Measurements from ENCODE around the gene SMIM15. TPM values are rescaled to one million over a fixed set of nuclear protein-coding genes. Genes with fewer than 3 reads are reported as not detected.
"Not testable (repeated sequence)": the region's sequence is repeated elsewhere in the genome, so short reads cannot be mapped to it uniquely, and the experiment has no call there.

Gene SMIM15
- total and polyA plus RNA-seq, 7 donors, result 12.2 to 77.0 (median 35.0) TPM

- intact Hi-C loops (cut with DNase I), result no loop called here
- H3K4me1 ChIP-seq, result no peaks in the 10 kb centered on the region
- H3K4me3 ChIP-seq, result no peak overlapping the region
- peaks cover 0 to 5% (median 0%) of the 10 kb centered on the region in 4 donors for H3K9me3 ChIP-seq
- DNase-seq, result no peak
- WGBS, 2 donors, result 92 to 93% methylated on average over 8 of the region's 8 CpGs
- no peak overlapping the region for H3K27ac ChIP-seq
- no peaks in the 10 kb centered on the region for H3K27me3 ChIP-seq
- H3K36me3 ChIP-seq, result no peaks in the 10 kb centered on the region
- TF ChIP-seq POLR2AphosphoS5 (IDR thresholded peaks at IDR 0.05), result no peak
- TF ChIP-seq EP300 (IDR thresholded peaks at IDR 0.05), result no peak
- no peak for TF ChIP-seq POLR2A (IDR thresholded peaks at IDR 0.05)
- no peak for TF ChIP-seq CTCF (IDR thresholded peaks at IDR 0.05)
Observed at GRCh38 chr5:61200582-61201155, 38.4 kb upstream of the SMIM15 start.

GRCh38 chr5:61198606-61199005 lies 36.3 kb upstream of the SMIM15 start:
- H3K27me3 ChIP-seq, result no peaks in the 10 kb centered on the region
- no peak overlapping the region for H3K27ac ChIP-seq
- H3K36me3 ChIP-seq, result no peaks in the 10 kb centered on the region
- no peak for TF ChIP-seq EP300 (IDR thresholded peaks at IDR 0.05)
- no peak for TF ChIP-seq POLR2A (IDR thresholded peaks at IDR 0.05)
- TF ChIP-seq CTCF (IDR thresholded peaks at IDR 0.05), result no peak
- no peak for TF ChIP-seq POLR2AphosphoS5 (IDR thresholded peaks at IDR 0.05)
- H3K9me3 ChIP-seq, result no peaks in the 10 kb centered on the region
- intact Hi-C loops (cut with DNase I), result no loop called here
- 94 to 97% methylated on average over 2 of the region's 2 CpGs for WGBS, 2 donors
- H3K4me1 ChIP-seq, result no peaks in the 10 kb centered on the region
- DNase-seq, result no peak
- H3K4me3 ChIP-seq, result no peak overlapping the region

GRCh38 chr5:61187826-61188225 lies 25.6 kb upstream of the SMIM15 start:
- DNase-seq; H3K27me3 ChIP-seq; H3K36me3 ChIP-seq; H3K27ac ChIP-seq; intact Hi-C loops (cut with DNase I); H3K4me3 ChIP-seq; H3K4me1 ChIP-seq; H3K9me3 ChIP-seq: not testable (repeated sequence)
- 94% methylated on average over 2 of the region's 2 CpGs for WGBS, 2 donors

GRCh38 chr5:61187352-61187751 lies 25.1 kb upstream of the SMIM15 start:
- H3K27ac ChIP-seq; H3K27me3 ChIP-seq; H3K9me3 ChIP-seq; H3K36me3 ChIP-seq; intact Hi-C loops (cut with DNase I); H3K4me3 ChIP-seq; DNase-seq; H3K4me1 ChIP-seq: not testable (repeated sequence)

GRCh38 chr5:61186634-61187033 lies 24.4 kb upstream of the SMIM15 start:
- H3K4me1 ChIP-seq, result no peaks in the 10 kb centered on the region
- H3K9me3 ChIP-seq, result no peaks in the 10 kb centered on the region
- H3K4me3 ChIP-seq, result no peak overlapping the region
- intact Hi-C loops (cut with DNase I), result no loop called here
- no peak for DNase-seq
- WGBS, 2 donors, result 65 to 94% methylated on average over 2 of the region's 2 CpGs
- no peaks in the 10 kb centered on the region for H3K27me3 ChIP-seq
- TF ChIP-seq EP300 (IDR thresholded peaks at IDR 0.05), result no peak
- no peak for TF ChIP-seq POLR2A (IDR thresholded peaks at IDR 0.05)
- no peak for TF ChIP-seq POLR2AphosphoS5 (IDR thresholded peaks at IDR 0.05)
- no peak for TF ChIP-seq CTCF (IDR thresholded peaks at IDR 0.05)
- no peaks in the 10 kb centered on the region for H3K36me3 ChIP-seq
- H3K27ac ChIP-seq, result no peak overlapping the region

GRCh38 chr5:61184708-61185107 lies 22.4 kb upstream of the SMIM15 start:
- TF ChIP-seq EP300 (IDR thresholded peaks at IDR 0.05) (no peak), POLR2AphosphoS5 (IDR thresholded peaks at IDR 0.05) (no peak), POLR2A (IDR thresholded peaks at IDR 0.05) (no peak), CTCF (IDR thresholded peaks at IDR 0.05) (no peak)
- intact Hi-C loops (cut with DNase I), result no loop called here
- Histone ChIP-seq H3K27me3 (no peaks in the 10 kb centered on the region), H3K9me3 (no peaks in the 10 kb centered on the region), H3K27ac (no peak overlapping the region), H3K4me1 (no peaks in the 10 kb centered on the region), H3K4me3 (no peak overlapping the region), H3K36me3 (no peaks in the 10 kb centered on the region)
- DNase-seq, result no peak
- WGBS, 2 donors, result 87 to 88% methylated on average over 2 of the region's 2 CpGs
